ENCODE results near the gene TMC6.

DNA sequence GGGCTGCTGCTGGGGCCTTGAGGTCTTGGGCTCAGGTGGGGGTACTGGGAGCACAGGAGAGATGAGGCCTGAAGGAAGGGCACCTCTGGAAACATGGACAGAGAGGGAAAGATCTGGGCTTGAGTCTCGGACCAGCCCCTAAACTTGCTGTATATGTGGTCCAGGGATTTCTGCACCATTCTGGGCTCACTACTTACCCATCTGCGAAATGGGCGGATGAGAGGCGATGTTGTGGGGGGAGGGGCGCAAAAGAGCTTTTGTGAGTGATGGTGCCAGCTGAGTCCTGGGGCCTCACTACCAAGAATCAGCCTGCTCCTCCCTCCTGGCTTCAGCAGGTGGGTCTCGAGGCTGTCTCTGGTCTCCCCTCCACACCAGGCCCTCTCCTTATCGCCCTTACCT is 17.9 kb upstream of the TMC6 start:
- TF ChIP-seq, protein P1, sequence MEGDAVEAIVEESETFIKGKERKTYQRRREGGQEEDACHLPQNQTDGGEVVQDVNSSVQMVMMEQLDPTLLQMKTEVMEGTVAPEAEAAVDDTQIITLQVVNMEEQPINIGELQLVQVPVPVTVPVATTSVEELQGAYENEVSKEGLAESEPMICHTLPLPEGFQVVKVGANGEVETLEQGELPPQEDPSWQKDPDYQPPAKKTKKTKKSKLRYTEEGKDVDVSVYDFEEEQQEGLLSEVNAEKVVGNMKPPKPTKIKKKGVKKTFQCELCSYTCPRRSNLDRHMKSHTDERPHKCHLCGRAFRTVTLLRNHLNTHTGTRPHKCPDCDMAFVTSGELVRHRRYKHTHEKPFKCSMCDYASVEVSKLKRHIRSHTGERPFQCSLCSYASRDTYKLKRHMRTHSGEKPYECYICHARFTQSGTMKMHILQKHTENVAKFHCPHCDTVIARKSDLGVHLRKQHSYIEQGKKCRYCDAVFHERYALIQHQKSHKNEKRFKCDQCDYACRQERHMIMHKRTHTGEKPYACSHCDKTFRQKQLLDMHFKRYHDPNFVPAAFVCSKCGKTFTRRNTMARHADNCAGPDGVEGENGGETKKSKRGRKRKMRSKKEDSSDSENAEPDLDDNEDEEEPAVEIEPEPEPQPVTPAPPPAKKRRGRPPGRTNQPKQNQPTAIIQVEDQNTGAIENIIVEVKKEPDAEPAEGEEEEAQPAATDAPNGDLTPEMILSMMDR (IDR thresholded peaks at IDR 0.05): no peak
- no peak for TF ChIP-seq POLR2AphosphoS5 (IDR thresholded peaks at IDR 0.05)

Measured in breast epithelium (tissue), 3 donors.